ENCODE measurements around the gene NDC1.

NDC1 gene

DNA sequence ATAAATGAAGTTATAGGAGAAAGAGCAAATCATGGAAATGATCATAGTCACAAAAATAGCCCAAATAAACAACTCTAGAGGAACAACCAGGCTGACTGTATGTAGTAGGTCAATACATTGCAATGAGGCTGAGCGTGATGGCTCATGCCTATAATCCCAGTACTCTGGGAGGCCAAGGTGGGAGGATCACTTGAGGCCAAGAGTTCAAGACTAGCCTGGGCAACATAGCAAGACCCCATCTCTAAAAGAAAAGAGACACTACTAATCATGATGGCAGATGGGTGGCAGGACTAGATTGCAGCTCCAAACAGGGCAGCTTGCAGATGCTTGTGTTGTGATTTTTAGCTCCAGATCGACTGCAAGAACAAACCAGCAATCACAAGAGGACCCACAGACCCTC, 27.6 kb downstream of the NDC1 start:
- TF ChIP-seq, protein P1, sequence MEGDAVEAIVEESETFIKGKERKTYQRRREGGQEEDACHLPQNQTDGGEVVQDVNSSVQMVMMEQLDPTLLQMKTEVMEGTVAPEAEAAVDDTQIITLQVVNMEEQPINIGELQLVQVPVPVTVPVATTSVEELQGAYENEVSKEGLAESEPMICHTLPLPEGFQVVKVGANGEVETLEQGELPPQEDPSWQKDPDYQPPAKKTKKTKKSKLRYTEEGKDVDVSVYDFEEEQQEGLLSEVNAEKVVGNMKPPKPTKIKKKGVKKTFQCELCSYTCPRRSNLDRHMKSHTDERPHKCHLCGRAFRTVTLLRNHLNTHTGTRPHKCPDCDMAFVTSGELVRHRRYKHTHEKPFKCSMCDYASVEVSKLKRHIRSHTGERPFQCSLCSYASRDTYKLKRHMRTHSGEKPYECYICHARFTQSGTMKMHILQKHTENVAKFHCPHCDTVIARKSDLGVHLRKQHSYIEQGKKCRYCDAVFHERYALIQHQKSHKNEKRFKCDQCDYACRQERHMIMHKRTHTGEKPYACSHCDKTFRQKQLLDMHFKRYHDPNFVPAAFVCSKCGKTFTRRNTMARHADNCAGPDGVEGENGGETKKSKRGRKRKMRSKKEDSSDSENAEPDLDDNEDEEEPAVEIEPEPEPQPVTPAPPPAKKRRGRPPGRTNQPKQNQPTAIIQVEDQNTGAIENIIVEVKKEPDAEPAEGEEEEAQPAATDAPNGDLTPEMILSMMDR (IDR thresholded peaks at IDR 0.05; ENCODE audit: control insufficient read depth, extremely low read depth, insufficient read depth) = no peak
- DNase-seq (ENCODE audit: low read depth) = no peak
- H3K4me3 ChIP-seq (ENCODE audit: low read depth, low read length) = no peak overlapping the region

DNA sequence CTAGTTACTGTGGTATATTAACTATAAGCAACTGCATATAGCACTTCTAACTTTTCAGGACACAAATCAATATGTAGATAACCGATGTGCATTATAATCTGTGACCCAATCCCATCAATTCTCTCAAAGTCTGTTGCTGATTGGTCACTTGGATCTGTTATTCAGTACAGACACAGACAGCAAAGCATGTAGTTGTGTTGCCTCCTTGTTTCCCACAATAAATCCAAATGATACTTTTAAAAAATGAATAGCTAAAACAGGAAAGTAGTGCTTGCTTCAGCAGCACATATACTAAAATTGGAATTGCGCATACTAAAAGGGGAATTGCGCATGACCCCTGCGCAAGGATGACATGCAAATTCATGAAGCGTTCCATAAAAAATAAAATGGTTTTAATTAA, 28.1 kb downstream of the NDC1 start:
- no peak for DNase-seq (ENCODE audit: low read depth)
- TF ChIP-seq, protein P1 (IDR thresholded peaks at IDR 0.05; ENCODE audit: control insufficient read depth, extremely low read depth, insufficient read depth) = no peak
- H3K4me3 ChIP-seq (ENCODE audit: low read depth, low read length) = no peak overlapping the region

DNA sequence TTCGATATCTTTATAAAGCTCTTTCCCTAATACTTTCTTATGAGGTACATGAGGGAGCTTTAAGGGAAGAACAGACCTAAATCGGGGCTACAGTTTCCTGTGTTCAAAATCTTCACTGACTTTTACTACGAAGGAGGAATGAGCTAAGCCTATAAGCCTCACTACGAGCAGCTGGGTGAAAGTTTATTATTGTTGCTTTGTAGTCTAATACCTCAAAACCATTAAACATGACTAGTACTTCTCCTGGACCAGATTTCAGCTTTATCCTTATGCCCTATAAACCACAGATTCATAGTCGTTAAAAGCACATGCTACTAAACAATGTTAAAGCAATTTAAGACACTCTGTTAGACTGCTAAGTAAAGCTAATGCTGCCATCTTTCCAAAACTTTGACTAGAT, 30.2 kb downstream of the NDC1 start:
- no peak for DNase-seq (ENCODE audit: low read depth)
- no peak overlapping the region for H3K4me3 ChIP-seq (ENCODE audit: low read depth, low read length)
- TF ChIP-seq, protein P1 (IDR thresholded peaks at IDR 0.05; ENCODE audit: control insufficient read depth, extremely low read depth, insufficient read depth) = no peak

DNA sequence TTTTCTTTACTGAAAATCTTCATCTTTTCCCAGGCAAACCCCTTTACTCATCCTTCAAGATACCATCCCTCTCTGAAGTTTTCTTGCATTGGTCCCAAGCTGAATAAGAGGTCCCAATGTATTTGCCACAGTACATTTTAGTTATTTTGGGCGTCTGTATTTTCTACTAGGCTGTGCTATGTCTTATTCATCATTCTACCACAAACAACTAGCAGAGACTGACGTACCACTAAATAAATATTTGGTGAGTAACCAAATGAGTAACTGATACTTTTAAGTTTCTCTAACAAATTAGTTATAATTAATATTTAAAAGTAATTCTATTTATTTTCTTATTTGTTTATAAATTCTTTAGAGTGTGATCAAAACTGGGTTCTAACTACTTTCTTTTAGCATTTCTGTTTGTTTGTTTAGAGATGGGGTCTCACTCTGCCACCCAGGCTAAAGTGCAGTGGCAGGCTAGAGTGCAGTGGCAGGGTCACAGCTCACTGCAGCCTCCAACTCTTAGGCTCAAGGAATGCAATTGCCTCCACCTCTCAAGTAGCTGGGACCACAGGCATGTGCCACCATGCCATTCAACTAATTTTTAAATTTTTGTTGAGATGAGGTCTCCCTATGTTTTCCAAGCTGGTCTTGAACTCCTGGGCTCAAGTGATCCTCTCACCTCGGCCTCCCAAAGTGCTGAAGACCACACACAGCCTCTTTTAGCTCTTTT, 33.1 kb downstream of the NDC1 start:
- TF ChIP-seq, protein P1 (IDR thresholded peaks at IDR 0.05; ENCODE audit: control insufficient read depth, extremely low read depth, insufficient read depth) = no peak
- DNase-seq (ENCODE audit: low read depth) = no peak
- no peak overlapping the region for H3K4me3 ChIP-seq (ENCODE audit: low read depth, low read length)

DNA sequence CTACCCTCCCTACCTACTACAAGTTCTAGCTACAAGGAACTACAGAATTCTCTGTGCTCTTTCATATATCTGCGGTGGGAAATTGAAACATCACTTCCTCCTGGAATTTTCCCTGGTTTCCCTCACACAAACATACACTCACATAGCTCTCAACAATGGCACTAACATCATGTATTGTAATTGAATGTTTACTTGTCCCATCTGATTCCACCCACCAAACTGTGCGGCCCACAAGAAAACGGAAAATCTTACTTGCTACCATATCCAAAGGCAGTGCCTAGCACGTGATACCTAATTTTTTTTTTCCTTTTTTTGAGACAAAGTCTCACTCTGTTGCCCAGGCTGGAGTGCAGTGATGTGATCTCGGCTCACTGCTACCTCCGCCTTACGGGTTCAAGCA, 33.9 kb downstream of the NDC1 start:
- TF ChIP-seq, protein P1 (IDR thresholded peaks at IDR 0.05; ENCODE audit: control insufficient read depth, extremely low read depth, insufficient read depth) = no peak
- DNase-seq (ENCODE audit: low read depth) = no peak
- H3K4me3 ChIP-seq (ENCODE audit: low read depth, low read length) = no peak overlapping the region

DNA sequence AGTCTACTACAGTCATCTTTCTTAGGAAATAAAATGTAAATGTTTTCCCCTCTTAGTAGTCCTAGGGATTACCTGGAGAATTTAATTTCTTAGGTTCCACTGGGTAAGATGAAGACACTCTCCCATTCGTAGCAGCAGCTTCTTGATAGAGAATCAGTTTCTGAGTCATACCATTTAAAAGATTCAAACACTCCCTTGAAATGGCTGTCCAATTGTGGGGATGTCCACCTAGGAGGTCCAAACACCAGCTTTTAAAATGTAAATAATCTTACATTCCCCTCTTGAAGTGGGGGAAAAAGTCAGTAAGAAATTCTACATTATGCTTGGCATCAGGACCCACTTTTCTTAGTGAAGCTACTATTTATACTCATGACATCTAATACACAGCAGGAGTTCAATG, 37.5 kb downstream of the NDC1 start:
- TF ChIP-seq, protein P1 (IDR thresholded peaks at IDR 0.05; ENCODE audit: control insufficient read depth, extremely low read depth, insufficient read depth) = no peak
- DNase-seq (ENCODE audit: low read depth) = no peak
- no peak overlapping the region for H3K4me3 ChIP-seq (ENCODE audit: low read depth, low read length)

DNA sequence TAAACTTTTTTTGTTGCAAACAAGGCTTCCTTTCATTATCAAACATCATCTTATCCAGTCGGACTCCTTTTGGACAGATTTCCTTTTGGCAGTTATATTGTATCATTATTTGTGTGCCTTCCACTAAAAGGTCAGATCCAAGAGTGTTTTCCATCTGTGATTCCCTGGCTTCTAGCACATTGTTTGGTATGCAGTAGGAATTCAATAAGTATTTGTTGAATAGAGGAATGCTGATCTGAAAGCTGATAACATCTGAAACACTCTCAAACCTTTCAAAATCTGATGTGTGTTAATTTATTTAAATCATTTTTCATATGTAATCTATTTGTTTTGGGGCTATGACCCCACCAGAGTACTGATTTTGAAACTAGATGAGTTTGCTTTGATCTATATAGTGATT, 39.0 kb downstream of the NDC1 start:
- no peak for DNase-seq (ENCODE audit: low read depth)
- TF ChIP-seq, protein P1 (IDR thresholded peaks at IDR 0.05; ENCODE audit: control insufficient read depth, extremely low read depth, insufficient read depth) = no peak
- H3K4me3 ChIP-seq (ENCODE audit: low read depth, low read length) = no peak overlapping the region
